K562 (cell line): ENCODE results near the gene DAPP1. TPM values are rescaled to one million over a fixed set of nuclear protein-coding genes. Genes with fewer than 3 reads are reported as not detected.

Source experiments
- CBX1 ChIP-seq: sonication (generic); IDR thresholded peaks from 2 replicates; pipeline ENCODE4 v1.6.1; 2016; ENCODE audit warnings: antibody characterized with exemption, low read depth, mild to moderate bottlenecking
- POLR2B ChIP-seq: fragments of 450-650 bp; IDR thresholded peaks from 2 replicates; pipeline ENCODE4 v1.6.1; 2018; ENCODE audit warnings: low read depth; ENCODE audit not compliant: partially characterized antibody
- RBM34 ChIP-seq: fragments of 200-400 bp; formaldehyde crosslinking; IDR thresholded peaks from 2 replicates; pipeline ENCODE4 v1.6.1; 2018; ENCODE audit warnings: low read length, borderline replicate concordance; ENCODE audit not compliant: insufficient read depth
- SAFB ChIP-seq: fragments of 200-400 bp; formaldehyde crosslinking; IDR thresholded peaks from 2 replicates; pipeline ENCODE4 v1.6.1; 2017; ENCODE audit warnings: low read depth, low read length, borderline replicate concordance
- ZBTB11 ChIP-seq, 3 experiments: fragments of 200-800 bp in 1 of 3; fragments of 250-450 bp in 1 of 3; fragments of 450-650 bp in 1 of 3; sonication (Bioruptor Pico) in 1 of 3; sonication (Bioruptor generic) in 1 of 3; formaldehyde crosslinking in 1 of 3; IDR thresholded peaks; 2 replicates each; pipeline versions ENCODE4 v1.6.1 to v1.8.0; 2016 to 2022; ENCODE audit warnings: mild to moderate bottlenecking in 2 of 3, missing genetic modification characterization in 2 of 3, missing compliant biosample characterization in 1 of 3, moderate library complexity in 1 of 3
- polyA plus RNA-seq, 8 experiments: library from polyadenylated mRNA; depleted of rRNA in 4 of 8; stranded (reverse) in 5 of 8; unstranded in 3 of 8; fragments of >200 nt; fragmentation: Nextera tagmentation in 2 of 8; fragmentation: Illumina TruSeq in 1 of 8; extraction: Ambion mirVana in 2 of 8; extraction: Trizol in 1 of 8; gene quantifications; 2 replicates each; pipeline versions ENCODE4 v1.2.1 to v1.2.3, GENCODE V29; 2011 to 2014; ENCODE audit warnings: inconsistent platforms in 1 of 8, missing spikeins in 1 of 8
- total RNA-seq, 7 experiments: library from RNA; depleted of rRNA in 6 of 7; stranded (reverse); fragments of >200 nt in 6 of 7; fragmentation: Illumina TruSeq in 2 of 7; extraction: Trizol in 2 of 7; gene quantifications; 2 replicates each; pipeline versions ENCODE4 v1.2.1 to v1.2.3, GENCODE V29; 2011 to 2021; ENCODE audit warnings: low replicate concordance in 1 of 7
- TF ChIP-seq, protein P1 (sequence below): sonication (generic); formaldehyde crosslinking; IDR thresholded peaks from 2 replicates; pipeline ENCODE4 v1.8.0; 2022; ENCODE audit warnings: mild to moderate bottlenecking, missing genetic modification reagents
- TF ChIP-seq, protein P2 (sequence below): sonication (generic); formaldehyde crosslinking; IDR thresholded peaks from 2 replicates; pipeline ENCODE4 v1.8.1; 2023; ENCODE audit warnings: missing genetic modification reagents, mild to moderate bottlenecking, borderline replicate concordance
- TF ChIP-seq, protein P3 (sequence below): fragments of 450-650 bp; IDR thresholded peaks from 2 replicates; pipeline ENCODE4 v1.6.1; 2018; ENCODE audit warnings: mild to moderate bottlenecking, low read depth; ENCODE audit not compliant: partially characterized antibody
- TF ChIP-seq, protein P4 (sequence below): fragments of 450-650 bp; formaldehyde crosslinking; IDR thresholded peaks from 2 replicates; pipeline ENCODE4 v1.4.0; 2022; ENCODE audit warnings: missing genetic modification characterization

The DAPP1 gene
- total and polyA plus RNA-seq, 9 of the 15 experiments (the other 6 are each of a cell fraction or from before 2014, with no cell fraction given): 1.9 to 7.2 (median 3.6) TPM

DNA sequence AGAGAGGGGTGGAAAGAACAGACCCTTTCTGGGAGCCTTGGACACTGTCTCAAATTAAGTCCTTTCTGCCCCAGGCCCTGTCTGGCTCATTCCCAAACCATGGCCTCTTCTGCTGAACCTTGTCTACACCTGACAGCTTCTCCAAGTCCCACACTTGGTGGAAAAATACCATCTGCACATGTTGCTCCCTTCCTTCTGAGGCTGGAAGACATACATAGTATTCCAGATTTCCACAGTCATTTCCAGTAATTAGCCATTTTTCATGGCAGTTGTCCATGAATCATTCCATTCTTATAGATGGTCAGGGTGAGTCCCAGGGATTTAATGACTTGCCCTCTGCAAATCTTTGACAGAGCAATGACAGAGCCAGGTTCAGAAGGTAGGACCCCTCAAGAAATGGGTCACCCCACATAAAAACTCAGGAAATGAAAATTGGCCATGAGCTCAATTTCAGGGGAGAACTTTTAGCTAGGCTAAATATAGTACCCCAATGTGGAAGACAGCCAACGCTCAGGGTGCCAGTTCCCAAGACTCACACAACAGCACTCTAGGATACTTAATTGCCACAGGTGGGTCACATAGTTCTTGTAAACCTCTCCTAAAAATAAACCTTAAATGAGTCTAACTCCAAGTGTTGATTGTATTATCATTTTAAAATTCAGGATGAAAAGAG lies 16.2 kb upstream of the DAPP1 start (continued):
- TF ChIP-seq, protein P1, sequence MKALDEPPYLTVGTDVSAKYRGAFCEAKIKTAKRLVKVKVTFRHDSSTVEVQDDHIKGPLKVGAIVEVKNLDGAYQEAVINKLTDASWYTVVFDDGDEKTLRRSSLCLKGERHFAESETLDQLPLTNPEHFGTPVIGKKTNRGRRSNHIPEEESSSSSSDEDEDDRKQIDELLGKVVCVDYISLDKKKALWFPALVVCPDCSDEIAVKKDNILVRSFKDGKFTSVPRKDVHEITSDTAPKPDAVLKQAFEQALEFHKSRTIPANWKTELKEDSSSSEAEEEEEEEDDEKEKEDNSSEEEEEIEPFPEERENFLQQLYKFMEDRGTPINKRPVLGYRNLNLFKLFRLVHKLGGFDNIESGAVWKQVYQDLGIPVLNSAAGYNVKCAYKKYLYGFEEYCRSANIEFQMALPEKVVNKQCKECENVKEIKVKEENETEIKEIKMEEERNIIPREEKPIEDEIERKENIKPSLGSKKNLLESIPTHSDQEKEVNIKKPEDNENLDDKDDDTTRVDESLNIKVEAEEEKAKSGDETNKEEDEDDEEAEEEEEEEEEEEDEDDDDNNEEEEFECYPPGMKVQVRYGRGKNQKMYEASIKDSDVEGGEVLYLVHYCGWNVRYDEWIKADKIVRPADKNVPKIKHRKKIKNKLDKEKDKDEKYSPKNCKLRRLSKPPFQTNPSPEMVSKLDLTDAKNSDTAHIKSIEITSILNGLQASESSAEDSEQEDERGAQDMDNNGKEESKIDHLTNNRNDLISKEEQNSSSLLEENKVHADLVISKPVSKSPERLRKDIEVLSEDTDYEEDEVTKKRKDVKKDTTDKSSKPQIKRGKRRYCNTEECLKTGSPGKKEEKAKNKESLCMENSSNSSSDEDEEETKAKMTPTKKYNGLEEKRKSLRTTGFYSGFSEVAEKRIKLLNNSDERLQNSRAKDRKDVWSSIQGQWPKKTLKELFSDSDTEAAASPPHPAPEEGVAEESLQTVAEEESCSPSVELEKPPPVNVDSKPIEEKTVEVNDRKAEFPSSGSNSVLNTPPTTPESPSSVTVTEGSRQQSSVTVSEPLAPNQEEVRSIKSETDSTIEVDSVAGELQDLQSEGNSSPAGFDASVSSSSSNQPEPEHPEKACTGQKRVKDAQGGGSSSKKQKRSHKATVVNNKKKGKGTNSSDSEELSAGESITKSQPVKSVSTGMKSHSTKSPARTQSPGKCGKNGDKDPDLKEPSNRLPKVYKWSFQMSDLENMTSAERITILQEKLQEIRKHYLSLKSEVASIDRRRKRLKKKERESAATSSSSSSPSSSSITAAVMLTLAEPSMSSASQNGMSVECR (CRISPR knock-in tag): no peak
- TF ChIP-seq ZBTB11 (CRISPR knock-in tag; IDR thresholded peaks at IDR 0.05) (no peak), SAFB (no peak), RBM34 (no peak), POLR2B (no peak), CBX1 (no peak)
- TF ChIP-seq, protein P2, sequence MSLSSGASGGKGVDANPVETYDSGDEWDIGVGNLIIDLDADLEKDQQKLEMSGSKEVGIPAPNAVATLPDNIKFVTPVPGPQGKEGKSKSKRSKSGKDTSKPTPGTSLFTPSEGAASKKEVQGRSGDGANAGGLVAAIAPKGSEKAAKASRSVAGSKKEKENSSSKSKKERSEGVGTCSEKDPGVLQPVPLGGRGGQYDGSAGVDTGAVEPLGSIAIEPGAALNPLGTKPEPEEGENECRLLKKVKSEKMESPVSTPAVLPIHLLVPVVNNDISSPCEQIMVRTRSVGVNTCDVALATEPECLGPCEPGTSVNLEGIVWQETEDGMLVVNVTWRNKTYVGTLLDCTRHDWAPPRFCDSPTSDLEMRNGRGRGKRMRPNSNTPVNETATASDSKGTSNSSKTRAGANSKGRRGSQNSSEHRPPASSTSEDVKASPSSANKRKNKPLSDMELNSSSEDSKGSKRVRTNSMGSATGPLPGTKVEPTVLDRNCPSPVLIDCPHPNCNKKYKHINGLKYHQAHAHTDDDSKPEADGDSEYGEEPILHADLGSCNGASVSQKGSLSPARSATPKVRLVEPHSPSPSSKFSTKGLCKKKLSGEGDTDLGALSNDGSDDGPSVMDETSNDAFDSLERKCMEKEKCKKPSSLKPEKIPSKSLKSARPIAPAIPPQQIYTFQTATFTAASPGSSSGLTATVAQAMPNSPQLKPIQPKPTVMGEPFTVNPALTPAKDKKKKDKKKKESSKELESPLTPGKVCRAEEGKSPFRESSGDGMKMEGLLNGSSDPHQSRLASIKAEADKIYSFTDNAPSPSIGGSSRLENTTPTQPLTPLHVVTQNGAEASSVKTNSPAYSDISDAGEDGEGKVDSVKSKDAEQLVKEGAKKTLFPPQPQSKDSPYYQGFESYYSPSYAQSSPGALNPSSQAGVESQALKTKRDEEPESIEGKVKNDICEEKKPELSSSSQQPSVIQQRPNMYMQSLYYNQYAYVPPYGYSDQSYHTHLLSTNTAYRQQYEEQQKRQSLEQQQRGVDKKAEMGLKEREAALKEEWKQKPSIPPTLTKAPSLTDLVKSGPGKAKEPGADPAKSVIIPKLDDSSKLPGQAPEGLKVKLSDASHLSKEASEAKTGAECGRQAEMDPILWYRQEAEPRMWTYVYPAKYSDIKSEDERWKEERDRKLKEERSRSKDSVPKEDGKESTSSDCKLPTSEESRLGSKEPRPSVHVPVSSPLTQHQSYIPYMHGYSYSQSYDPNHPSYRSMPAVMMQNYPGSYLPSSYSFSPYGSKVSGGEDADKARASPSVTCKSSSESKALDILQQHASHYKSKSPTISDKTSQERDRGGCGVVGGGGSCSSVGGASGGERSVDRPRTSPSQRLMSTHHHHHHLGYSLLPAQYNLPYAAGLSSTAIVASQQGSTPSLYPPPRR (CRISPR knock-in tag): no peak
- TF ChIP-seq, protein P3, sequence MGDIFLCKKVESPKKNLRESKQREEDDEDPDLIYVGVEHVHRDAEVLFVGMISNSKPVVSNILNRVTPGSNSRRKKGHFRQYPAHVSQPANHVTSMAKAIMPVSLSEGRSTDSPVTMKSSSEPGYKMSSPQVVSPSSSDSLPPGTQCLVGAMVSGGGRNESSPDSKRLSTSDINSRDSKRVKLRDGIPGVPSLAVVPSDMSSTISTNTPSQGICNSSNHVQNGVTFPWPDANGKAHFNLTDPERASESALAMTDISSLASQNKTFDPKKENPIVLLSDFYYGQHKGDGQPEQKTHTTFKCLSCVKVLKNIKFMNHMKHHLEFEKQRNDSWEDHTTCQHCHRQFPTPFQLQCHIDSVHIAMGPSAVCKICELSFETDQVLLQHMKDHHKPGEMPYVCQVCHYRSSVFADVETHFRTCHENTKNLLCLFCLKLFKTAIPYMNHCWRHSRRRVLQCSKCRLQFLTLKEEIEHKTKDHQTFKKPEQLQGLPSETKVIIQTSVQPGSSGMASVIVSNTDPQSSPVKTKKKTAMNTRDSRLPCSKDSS: no peak
- TF ChIP-seq, protein P4, sequence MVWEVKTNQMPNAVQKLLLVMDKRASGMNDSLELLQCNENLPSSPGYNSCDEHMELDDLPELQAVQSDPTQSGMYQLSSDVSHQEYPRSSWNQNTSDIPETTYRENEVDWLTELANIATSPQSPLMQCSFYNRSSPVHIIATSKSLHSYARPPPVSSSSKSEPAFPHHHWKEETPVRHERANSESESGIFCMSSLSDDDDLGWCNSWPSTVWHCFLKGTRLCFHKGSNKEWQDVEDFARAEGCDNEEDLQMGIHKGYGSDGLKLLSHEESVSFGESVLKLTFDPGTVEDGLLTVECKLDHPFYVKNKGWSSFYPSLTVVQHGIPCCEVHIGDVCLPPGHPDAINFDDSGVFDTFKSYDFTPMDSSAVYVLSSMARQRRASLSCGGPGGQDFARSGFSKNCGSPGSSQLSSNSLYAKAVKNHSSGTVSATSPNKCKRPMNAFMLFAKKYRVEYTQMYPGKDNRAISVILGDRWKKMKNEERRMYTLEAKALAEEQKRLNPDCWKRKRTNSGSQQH (CRISPR knock-in tag): no peak
